H1 (cell line): ENCODE data around the gene KRTAP5-8. TPM values are rescaled to one million over a fixed set of nuclear protein-coding genes. Genes with fewer than 3 reads are reported as not detected.
A peak's percentile ranks its signal among the peaks of the same experiment; 100 is the strongest.

Experiments
- CTCF ChIA-PET: fragments of 300-600 bp; sonication (Branson Sonifier 250); formaldehyde crosslinking; loops from one replicate; lab custom pipeline; 2021; ENCODE audit not compliant: partially characterized antibody; lab: Charles Lee
- POLR2A ChIA-PET: fragments of 300-600 bp; sonication (Branson Sonifier 250); formaldehyde crosslinking; loops from one replicate; lab custom pipeline; 2021; ENCODE audit warnings: inconsistent platforms; ENCODE audit not compliant: partially characterized antibody; lab: Charles Lee
- DNase-seq, 2 experiments: peaks; one replicate each; pipeline versions ENCODE4 v3.0.0 to v3.0.0-alpha.2; 2010 to 2022; ENCODE audit warnings: low spot score in 2 of 2, low read depth in 1 of 2, mixed read lengths in 1 of 2
- FAIRE-seq: peaks from 2 replicates; lab custom pipeline; 2011; peaks lifted over from hg19 to GRCh38; lab: Jason Lieb, UNC
- H2AFZ ChIP-seq: 2 replicates; pipeline ENCODE4 v1.8.1; 2012; ENCODE audit warnings: low read length, inconsistent platforms
- H2AK5ac ChIP-seq: 2 replicates; pipeline ENCODE4 v1.6.1; 2013; ENCODE audit warnings: low read depth, low read length
- H2BK120ac ChIP-seq: replicated peaks from 2 replicates; pipeline ENCODE3; 2013; ENCODE audit warnings: low read depth, low read length, inconsistent platforms
- H2BK12ac ChIP-seq: 2 replicates; pipeline ENCODE4 v1.6.1; 2013; ENCODE audit warnings: low read depth, low read length
- H2BK15ac ChIP-seq: 2 replicates; pipeline ENCODE4 v1.6.1; 2013; ENCODE audit warnings: low read length
- H2BK20ac ChIP-seq: 2 replicates; pipeline ENCODE4 v1.6.1; 2013; ENCODE audit warnings: low read length
- H2BK5ac ChIP-seq: 2 replicates; pipeline ENCODE4 v1.6.1; 2013; ENCODE audit warnings: low read depth, low read length
- H3K14ac ChIP-seq: 2 replicates; pipeline ENCODE4 v1.6.1; 2013; ENCODE audit warnings: inconsistent platforms; ENCODE audit not compliant: insufficient read length
- H3K18ac ChIP-seq: 2 replicates; pipeline ENCODE4 v1.6.1; 2013; ENCODE audit warnings: low read length; ENCODE audit errors: extremely low read depth
- H3K23ac ChIP-seq: 2 replicates; pipeline ENCODE4 v1.6.1; 2013; ENCODE audit warnings: inconsistent platforms; ENCODE audit not compliant: insufficient read length
- H3K23me2 ChIP-seq: 2 replicates; pipeline ENCODE4 v1.6.1; 2013; ENCODE audit warnings: low read depth, low read length
- H3K27ac ChIP-seq: 2 replicates; pipeline ENCODE4 v1.6.1; 2011; ENCODE audit warnings: low read depth, low read length, inconsistent platforms
- H3K27me3 ChIP-seq, 4 experiments: replicated peaks in 1 of 4; 1 replicate in 1 of 4; 2 replicates in 3 of 4; pipeline versions ENCODE4 v1.6.1 to v1.8.1; 2011 to 2013; ENCODE audit warnings: low read length in 3 of 4, mild to moderate bottlenecking in 3 of 4, inconsistent platforms in 2 of 4, mixed read lengths in 2 of 4, moderate library complexity in 1 of 4; ENCODE audit not compliant: control insufficient read depth in 3 of 4, insufficient read depth in 3 of 4; ENCODE audit errors: extremely low read depth in 1 of 4
- H3K36me3 ChIP-seq, 4 experiments: 2 replicates each; pipeline versions ENCODE4 v1.6.1 to v1.8.1; 2011 to 2013; ENCODE audit warnings: mild to moderate bottlenecking in 4 of 4, low read length in 3 of 4, moderate library complexity in 2 of 4, control low read depth in 1 of 4, inconsistent platforms in 1 of 4; ENCODE audit not compliant: insufficient read depth in 4 of 4, control insufficient read depth in 2 of 4
- H3K4ac ChIP-seq: replicated peaks from 2 replicates; pipeline ENCODE3; 2013; ENCODE audit warnings: low read length, low read depth, mixed read lengths, inconsistent platforms; ENCODE audit not compliant: insufficient read length
- H3K4me1 ChIP-seq, 4 experiments: replicated peaks in 1 of 4; 1 replicate in 1 of 4; 2 replicates in 3 of 4; pipeline versions ENCODE4 v1.6.1 to v1.8.1; 2011 to 2013; ENCODE audit warnings: low read length in 3 of 4, inconsistent platforms in 2 of 4, mixed read lengths in 1 of 4; ENCODE audit not compliant: insufficient read depth in 4 of 4, control insufficient read depth in 3 of 4
- H3K4me2 ChIP-seq, 2 experiments: 2 replicates each; pipeline versions ENCODE4 v1.6.1 to v1.8.1; 2011 to 2013; ENCODE audit warnings: low read depth in 2 of 2, low read length in 2 of 2, control low read depth in 1 of 2, inconsistent platforms in 1 of 2, mild to moderate bottlenecking in 1 of 2; ENCODE audit not compliant: insufficient read depth in 1 of 2
- H3K4me3 ChIP-seq, 4 experiments: fragments of 200-600, 300-600 bp in 1 of 4; sonication (generic), shearing (Covaris generic), sonication (Bioruptor Twin) in 1 of 4; 2 replicates each; pipeline versions ENCODE4 v1.5.1 to v1.8.1; 2011 to 2016; ENCODE audit warnings: low read length in 4 of 4, low read depth in 3 of 4, control low read depth in 2 of 4, inconsistent platforms in 2 of 4, mild to moderate bottlenecking in 2 of 4, mixed read lengths in 1 of 4, moderate library complexity in 1 of 4; ENCODE audit not compliant: insufficient read depth in 2 of 4; ENCODE audit errors: extremely low read depth in 1 of 4
- H3K56ac ChIP-seq: replicated peaks from 2 replicates; pipeline ENCODE3; 2013; ENCODE audit warnings: low read depth, mild to moderate bottlenecking, mixed read lengths, low read length, inconsistent platforms; ENCODE audit not compliant: insufficient read length
- H3K79me1 ChIP-seq: 2 replicates; pipeline ENCODE4 v1.6.1; 2013; ENCODE audit warnings: low read depth, low read length, control low read depth
- H3K79me2 ChIP-seq, 2 experiments: 2 replicates each; pipeline versions ENCODE4 v1.6.1 to v1.8.1; 2012 to 2013; ENCODE audit warnings: low read length in 2 of 2, mild to moderate bottlenecking in 2 of 2, inconsistent platforms in 1 of 2; ENCODE audit not compliant: insufficient read depth in 2 of 2, control insufficient read depth in 1 of 2
- H3K9ac ChIP-seq, 4 experiments: replicated peaks in 1 of 4; 1 replicate in 1 of 4; 2 replicates in 3 of 4; pipeline versions ENCODE4 v1.6.1 to v1.8.1; 2011 to 2013; ENCODE audit warnings: low read depth in 3 of 4, low read length in 3 of 4, control low read depth in 2 of 4, mild to moderate bottlenecking in 2 of 4, moderate library complexity in 2 of 4, inconsistent platforms in 1 of 4; ENCODE audit errors: extremely low read depth in 1 of 4
- H3K9me3 ChIP-seq, 2 experiments: 2 replicates each; pipeline versions ENCODE4 v1.6.1 to v1.8.1; 2012 to 2013; ENCODE audit warnings: mild to moderate bottlenecking in 2 of 2, moderate library complexity in 2 of 2, control low read depth in 1 of 2, inconsistent platforms in 1 of 2, low read depth in 1 of 2, low read length in 1 of 2, mixed read lengths in 1 of 2; ENCODE audit not compliant: insufficient read depth in 2 of 2
- H4K20me1 ChIP-seq, 2 experiments: replicated peaks in 1 of 2; 2 replicates each; pipeline versions ENCODE3 to v1.8.1; 2011 to 2013; ENCODE audit warnings: inconsistent platforms in 2 of 2, low read length in 2 of 2, mild to moderate bottlenecking in 1 of 2; ENCODE audit not compliant: insufficient read depth in 2 of 2, control insufficient read depth in 1 of 2
- H4K5ac ChIP-seq: 2 replicates; pipeline ENCODE4 v1.6.1; 2013; ENCODE audit warnings: low read length, low read depth, mixed read lengths, inconsistent platforms; ENCODE audit not compliant: insufficient read length
- H4K8ac ChIP-seq: 2 replicates; pipeline ENCODE4 v1.8.0; 2013; ENCODE audit warnings: mild to moderate bottlenecking, moderate library complexity, low read length, inconsistent platforms; ENCODE audit not compliant: insufficient read depth; ENCODE audit errors: extremely low read depth
- H4K91ac ChIP-seq: replicated peaks from 2 replicates; pipeline ENCODE3; 2013; ENCODE audit warnings: low read length, mixed read lengths, inconsistent platforms; ENCODE audit not compliant: insufficient read length
- KDM5A ChIP-seq: fragments of 200-600 bp; IDR thresholded peaks from 2 replicates; pipeline ENCODE4 v1.7.1; 2012; ENCODE audit warnings: mild to moderate bottlenecking, low read length, inconsistent platforms, mixed read lengths
- NRF1 ChIP-seq: IDR thresholded peaks from 2 replicates; pipeline ENCODE4 v1.6.1; 2011; ENCODE audit warnings: mild to moderate bottlenecking, low read depth, low read length, improper control_type of control experiment
- RAD21 ChIP-seq, 2 experiments: IDR thresholded peaks in 1 of 2; conservative IDR thresholded peaks in 1 of 2; 2 replicates each; pipeline ENCODE4 v1.6.1; 2011; ENCODE audit warnings: low read depth in 2 of 2, low read length in 2 of 2, improper control_type of control experiment in 1 of 2, inconsistent platforms in 1 of 2, mild to moderate bottlenecking in 1 of 2, moderate library complexity in 1 of 2
- SIRT6 ChIP-seq: IDR thresholded peaks from one replicate; pipeline ENCODE4 v1.7.1; 2012; ENCODE audit warnings: low read length, inconsistent platforms
- SP2 ChIP-seq: IDR thresholded peaks from 2 replicates; pipeline ENCODE4 v1.6.1; 2012; ENCODE audit warnings: mild to moderate bottlenecking, low read length, inconsistent platforms
- YY1 ChIP-seq: IDR thresholded peaks from 2 replicates; pipeline ENCODE4 v1.6.1; 2011; ENCODE audit warnings: low read depth, mild to moderate bottlenecking, low read length
- WGBS, 2 experiments: shearing (Covaris generic) in 1 of 2; methylation state at CpG; one replicate each; pipeline versions ENCODE4 v1.1.6 to v1.1.7; 2013 to 2015; ENCODE audit warnings: low lambda C conversion rate in 2 of 2, mixed read lengths in 2 of 2, inconsistent platforms in 1 of 2, low coverage in 1 of 2, missing lambda C conversion rate in 1 of 2; ENCODE audit not compliant: insufficient replicate concordance in 2 of 2, insufficient coverage in 1 of 2, insufficient read length in 1 of 2; ENCODE audit errors: extremely low coverage in 1 of 2, missing lambda C conversion rate in 1 of 2; 5-methylcytosine and 5-hydroxymethylcytosine counted together
- polyA plus RNA-seq, 7 experiments: library from polyadenylated mRNA; depleted of rRNA in 3 of 7; stranded (reverse) in 5 of 7; unstranded in 2 of 7; fragments of >200 nt in 5 of 7; fragments of 200-250 nt in 2 of 7; gene quantifications; 1 replicate in 5 of 7; 2 replicates in 1 of 7; 4 replicates in 1 of 7; pipeline versions ENCODE4 v1.2.1 to v1.2.3, GENCODE V29; 2011 to 2013; ENCODE audit warnings: missing spikeins in 2 of 7, mixed read lengths in 2 of 7
- total RNA-seq: library from RNA; stranded (reverse); fragmentation: NEBNext Ultra II Directional; extraction: Animal tissue kit (Norgen Biotek cat#: 25700); gene quantifications from 2 replicates; pipeline ENCODE4 v1.2.1, GENCODE V29; 2021
- TF ChIP-seq, protein P1 (sequence below), 3 experiments: IDR thresholded peaks; 1 replicate in 2 of 3; 2 replicates in 1 of 3; pipeline versions ENCODE4 v1.5.1 to v1.6.1; 2011; ENCODE audit warnings: low read length in 3 of 3, mild to moderate bottlenecking in 3 of 3, inconsistent platforms in 2 of 3, low read depth in 1 of 3, moderate library complexity in 1 of 3; ENCODE audit not compliant: insufficient read depth in 1 of 3; ENCODE audit errors: control extremely low read depth in 1 of 3
- TF ChIP-seq, protein P2 (sequence below): IDR thresholded peaks from 2 replicates; pipeline ENCODE4 v1.6.1; 2011; ENCODE audit warnings: low read length, improper control_type of control experiment

The KRTAP5-8 gene
- total and polyA plus RNA-seq, 2 of the 8 experiments (the other 6 are each of a cell fraction or from before 2014, with no cell fraction given) = not detected

DNA sequence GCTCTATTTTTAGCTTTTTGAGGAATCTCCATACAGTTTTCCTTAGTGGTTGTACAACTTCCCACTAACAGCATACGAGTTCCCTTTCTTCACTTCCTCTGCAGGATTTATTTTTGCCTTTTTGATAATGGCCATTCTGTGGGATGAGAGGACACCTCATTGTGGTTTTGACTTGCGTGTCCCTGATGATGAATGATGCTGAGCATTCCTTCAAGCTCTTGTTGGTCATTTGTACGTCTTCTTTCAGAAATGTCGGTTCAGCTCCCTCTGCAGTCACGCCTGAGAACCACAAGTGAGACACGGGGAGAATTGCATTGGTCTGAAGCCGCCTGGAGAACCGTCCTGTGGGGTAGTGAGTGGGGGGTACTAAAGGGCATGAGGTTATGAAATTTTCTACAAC is 25.6 kb downstream of the KRTAP5-8 start:
- no peaks in the 10 kb centered on the region for H3K79me1 ChIP-seq
- no peak overlapping the region for H2BK12ac ChIP-seq
- H3K9me3 ChIP-seq = no peaks in the 10 kb centered on the region; a peak in 1 of 4 replicates
- H3K27ac ChIP-seq = no peak overlapping the region
- H3K18ac ChIP-seq = no peak overlapping the region
- H2BK15ac ChIP-seq = no peak overlapping the region
- H3K23me2 ChIP-seq = no peaks in the 10 kb centered on the region
- H2BK20ac ChIP-seq = no peak overlapping the region
- no peak overlapping the region for H3K4me2 ChIP-seq
- no peaks in the 10 kb centered on the region for H3K79me2 ChIP-seq
- peaks cover 0 to 2% (median 0%) of the 10 kb centered on the region in 4 experiments; a peak in 2 of 7 replicates for H3K27me3 ChIP-seq
- no peak overlapping the region for H2BK5ac ChIP-seq
- no peak for TF ChIP-seq NRF1
- no peak for TF ChIP-seq YY1
- no peak for TF ChIP-seq KDM5A
- TF ChIP-seq RAD21 (IDR thresholded peaks at IDR 0.05 in 1 of 2, conservative IDR thresholded peaks at IDR 0.05 in 1 of 2; ENCODE audit: low read depth in 2 of 2, low read length in 2 of 2) = peak; percentile 74
- no peak for TF ChIP-seq SP2
- TF ChIP-seq, protein P1, sequence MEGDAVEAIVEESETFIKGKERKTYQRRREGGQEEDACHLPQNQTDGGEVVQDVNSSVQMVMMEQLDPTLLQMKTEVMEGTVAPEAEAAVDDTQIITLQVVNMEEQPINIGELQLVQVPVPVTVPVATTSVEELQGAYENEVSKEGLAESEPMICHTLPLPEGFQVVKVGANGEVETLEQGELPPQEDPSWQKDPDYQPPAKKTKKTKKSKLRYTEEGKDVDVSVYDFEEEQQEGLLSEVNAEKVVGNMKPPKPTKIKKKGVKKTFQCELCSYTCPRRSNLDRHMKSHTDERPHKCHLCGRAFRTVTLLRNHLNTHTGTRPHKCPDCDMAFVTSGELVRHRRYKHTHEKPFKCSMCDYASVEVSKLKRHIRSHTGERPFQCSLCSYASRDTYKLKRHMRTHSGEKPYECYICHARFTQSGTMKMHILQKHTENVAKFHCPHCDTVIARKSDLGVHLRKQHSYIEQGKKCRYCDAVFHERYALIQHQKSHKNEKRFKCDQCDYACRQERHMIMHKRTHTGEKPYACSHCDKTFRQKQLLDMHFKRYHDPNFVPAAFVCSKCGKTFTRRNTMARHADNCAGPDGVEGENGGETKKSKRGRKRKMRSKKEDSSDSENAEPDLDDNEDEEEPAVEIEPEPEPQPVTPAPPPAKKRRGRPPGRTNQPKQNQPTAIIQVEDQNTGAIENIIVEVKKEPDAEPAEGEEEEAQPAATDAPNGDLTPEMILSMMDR (IDR thresholded peaks at IDR 0.05; ENCODE audit: control extremely low read depth in 1 of 3, insufficient read depth in 1 of 3, low read depth in 1 of 3, low read length in 3 of 3) = peak; percentile 66 to 81 (median 69)
- TF ChIP-seq, protein P2, sequence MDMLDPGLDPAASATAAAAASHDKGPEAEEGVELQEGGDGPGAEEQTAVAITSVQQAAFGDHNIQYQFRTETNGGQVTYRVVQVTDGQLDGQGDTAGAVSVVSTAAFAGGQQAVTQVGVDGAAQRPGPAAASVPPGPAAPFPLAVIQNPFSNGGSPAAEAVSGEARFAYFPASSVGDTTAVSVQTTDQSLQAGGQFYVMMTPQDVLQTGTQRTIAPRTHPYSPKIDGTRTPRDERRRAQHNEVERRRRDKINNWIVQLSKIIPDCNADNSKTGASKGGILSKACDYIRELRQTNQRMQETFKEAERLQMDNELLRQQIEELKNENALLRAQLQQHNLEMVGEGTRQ = no peak
- TF ChIP-seq SIRT6 = no peak
- TF ChIP-seq, all 59 proteins: peak for 2
- ChIA-PET CTCF (interaction anchor here (0.6 to 3.9 kb wide), 24 partner anchors 11 to 1314 kb away, joined by 3 to 37 read pairs (median 4); partner anchors contain the start of genes DHCR7, KRTAP5-11 and KRTAP5-9), POLR2A (no interaction called here)
- H2BK120ac ChIP-seq = no peak overlapping the region
- 54% methylated on average over 8 of the region's 8 CpGs; no CpG with 5 or more reads in 1 of the 2 experiments for WGBS, 2 experiments
- H2AK5ac ChIP-seq = no peak overlapping the region
- no peak overlapping the region for H4K91ac ChIP-seq
- H3K4me3 ChIP-seq = no peak overlapping the region
- H4K20me1 ChIP-seq = no peaks in the 10 kb centered on the region
- H4K8ac ChIP-seq = no peak overlapping the region
- H3K4me1 ChIP-seq = peaks cover 0 to 4% (median 3%) of the 10 kb centered on the region in 4 experiments; a peak in 4 of 7 replicates
- H2AFZ ChIP-seq = no peak overlapping the region
- H3K56ac ChIP-seq = no peak overlapping the region
- no peak overlapping the region for H3K9ac ChIP-seq
- DNase-seq = peak in 1 of 2 experiments; percentile 7
- H3K23ac ChIP-seq = no peak overlapping the region
- no peaks in the 10 kb centered on the region for H3K36me3 ChIP-seq
- no peak overlapping the region for H3K14ac ChIP-seq
- FAIRE-seq = peak; percentile 88
- H4K5ac ChIP-seq = no peak overlapping the region
- no peak overlapping the region for H3K4ac ChIP-seq
